Measurements from ENCODE around the gene VTI1A. TPM values are rescaled to one million over a fixed set of nuclear protein-coding genes. Genes with fewer than 3 reads are reported as not detected.
A peak's percentile ranks its signal among the peaks of the same experiment; 100 is the strongest.

The VTI1A gene
- total RNA-seq, 2 donors from 2014 or later: 20.6 to 22.0 TPM

GRCh38 chr10:112613620-112614019 lies 166.6 kb downstream of the VTI1A start:
- ATAC-seq (peak in 1 of 2 donors; percentile 75), DNase-seq (no peak)
- intact Hi-C loops (cut with DNase I): no loop called here

DNA sequence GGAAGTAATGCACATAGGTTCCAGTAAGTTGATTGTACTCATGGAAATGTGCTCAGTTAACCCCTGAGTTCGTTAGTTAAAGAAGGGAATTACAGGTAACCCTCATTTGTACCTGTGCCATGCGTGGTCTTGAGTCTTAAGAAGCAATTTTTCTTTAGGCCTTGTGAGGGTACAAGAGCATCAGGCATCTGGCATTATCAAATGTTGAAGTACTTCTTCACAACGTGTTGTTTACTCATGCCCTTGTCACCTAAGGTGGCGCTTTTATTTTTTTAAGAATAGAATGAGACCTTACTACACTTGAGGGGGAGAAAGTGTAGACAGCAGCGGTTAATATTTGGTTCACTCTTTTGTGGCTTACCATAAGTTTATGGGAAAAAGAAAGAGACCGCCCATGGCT lies 167.1 kb downstream of the VTI1A start:
- ATAC-seq (no peak), DNase-seq (no peak)
- intact Hi-C loops (cut with DNase I): no loop called here

GRCh38 chr10:112614586-112614985 lies 167.6 kb downstream of the VTI1A start:
- intact Hi-C loops (cut with DNase I): no loop called here
- no peak for ATAC-seq
- DNase-seq: no peak

- DNase-seq: no peak
- intact Hi-C loops (cut with DNase I): no loop called here
- no peak for ATAC-seq
Measured at GRCh38 chr10:112615269-112615668, 168.3 kb downstream of the VTI1A start.

- intact Hi-C loops (cut with DNase I): no loop called here
- no peak for ATAC-seq
- DNase-seq: no peak
Measured at GRCh38 chr10:112616647-112617046, 169.6 kb downstream of the VTI1A start.

GRCh38 chr10:112618814-112619213 lies 171.8 kb downstream of the VTI1A start:
- ATAC-seq (no peak), DNase-seq (no peak)
- intact Hi-C loops (cut with DNase I): no loop called here

- intact Hi-C loops (cut with DNase I): no loop called here
- no peak for ATAC-seq
- no peak for DNase-seq
Measured at GRCh38 chr10:112619556-112619955, 172.5 kb downstream of the VTI1A start.

- DNase-seq: no peak
- peak in 1 of 2 donors; percentile 65 for ATAC-seq
Measured at GRCh38 chr10:112622786-112623185, 175.8 kb downstream of the VTI1A start.

GRCh38 chr10:112624546-112625048 lies 177.6 kb downstream of the VTI1A start:
- DNase-seq (peak; percentile 20), ATAC-seq (peak in 1 of 2 donors; percentile 34)
- intact Hi-C loops (cut with DNase I): no loop called here

More at GRCh38 chr10:112622786-112623185, 175.8 kb downstream of the VTI1A start:
- intact Hi-C loops (cut with DNase I): no loop called here

GRCh38 chr10:112628951-112629609 lies 182.1 kb downstream of the VTI1A start:
- DNase-seq (no peak), ATAC-seq (no peak)
- intact Hi-C loops (cut with DNase I): no loop called here

DNA sequence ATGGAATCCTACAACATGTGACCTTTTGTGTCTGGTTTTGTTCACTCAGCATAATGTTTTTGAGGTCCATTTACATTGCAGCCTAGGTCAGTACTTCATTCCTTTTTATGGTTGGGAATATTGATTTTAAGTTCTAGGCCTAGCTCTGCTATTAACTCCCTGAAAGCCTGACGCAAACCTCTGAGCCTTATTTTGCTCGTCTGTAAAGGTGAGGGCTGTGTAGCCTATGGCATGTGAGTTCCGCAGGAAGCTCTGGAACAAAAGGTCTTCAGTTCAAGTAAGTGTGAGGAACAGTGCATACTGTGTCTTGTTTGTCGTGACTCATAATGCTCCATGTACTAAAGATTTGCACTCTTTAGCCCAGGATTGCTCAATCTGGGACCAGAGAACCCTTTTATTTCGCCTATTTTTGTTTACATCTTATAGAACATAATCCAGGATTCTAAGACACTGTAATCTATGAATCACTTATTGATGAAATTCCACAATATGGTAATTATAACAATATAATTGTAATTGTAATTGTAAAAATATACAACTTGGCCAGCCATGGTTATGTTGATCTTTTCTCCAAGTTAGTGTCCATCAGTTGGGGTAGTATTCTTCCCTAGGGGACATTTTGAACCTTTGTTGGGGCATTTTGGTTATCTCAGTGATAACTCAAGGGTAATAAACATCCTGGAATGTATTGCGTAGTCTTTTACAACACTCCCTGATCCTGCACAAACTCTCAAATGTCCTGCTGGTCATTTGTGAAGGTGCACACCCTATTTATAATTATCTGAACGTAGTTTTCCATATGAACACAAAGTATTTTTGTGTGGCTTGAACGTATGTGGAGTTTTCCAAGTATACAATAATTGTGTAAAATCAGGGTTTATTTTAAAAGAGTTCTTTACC lies 184.7 kb downstream of the VTI1A start:
- DNase-seq (no peak), ATAC-seq (peak in 1 of 2 donors; percentile 62)
- intact Hi-C loops (cut with DNase I): no loop called here

GRCh38 chr10:112634096-112634830 lies 187.2 kb downstream of the VTI1A start:
- intact Hi-C loops (cut with DNase I): no loop called here
- ATAC-seq (no peak), DNase-seq (no peak)

DNA sequence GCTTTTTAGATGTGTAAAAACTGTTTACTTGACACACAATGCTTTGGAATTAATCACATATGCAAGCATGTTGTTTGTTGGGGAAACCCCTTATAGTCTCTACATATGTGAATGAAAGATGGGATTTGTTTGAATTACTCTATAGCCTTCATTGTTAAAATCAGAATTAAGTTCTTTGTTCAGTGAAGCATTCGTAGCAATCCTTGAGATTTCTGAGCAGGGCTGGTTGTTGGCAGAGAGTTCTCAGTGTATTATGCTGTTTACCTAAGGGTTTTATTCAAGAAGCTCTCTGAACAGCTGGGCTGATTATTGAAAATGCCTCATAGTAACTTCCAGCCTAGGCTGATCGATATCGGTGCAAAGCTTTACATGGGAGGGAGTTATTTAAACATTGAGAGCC lies 190.9 kb downstream of the VTI1A start:
- intact Hi-C loops (cut with DNase I): no loop called here
- DNase-seq (no peak), ATAC-seq (no peak)

DNA sequence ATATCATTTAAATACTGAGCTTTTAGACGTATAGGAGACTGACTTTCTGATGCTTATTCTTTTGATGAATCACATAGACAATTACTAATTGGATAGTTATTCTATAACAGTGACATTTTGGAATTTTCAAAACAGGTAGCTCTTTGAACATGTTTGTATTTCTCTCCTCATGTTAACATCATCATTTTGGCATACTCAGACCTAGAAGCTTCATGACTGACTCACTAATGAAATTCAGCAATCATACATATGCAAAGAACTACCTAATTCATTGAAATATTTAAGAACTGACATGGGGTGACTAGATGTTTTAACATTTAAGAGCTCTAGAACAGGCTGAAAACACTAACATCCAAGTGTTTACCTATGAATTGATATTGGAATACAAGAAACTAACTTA lies 192.3 kb downstream of the VTI1A start:
- ATAC-seq: no peak
- DNase-seq: no peak
- intact Hi-C loops (cut with DNase I): no loop called here

DNA sequence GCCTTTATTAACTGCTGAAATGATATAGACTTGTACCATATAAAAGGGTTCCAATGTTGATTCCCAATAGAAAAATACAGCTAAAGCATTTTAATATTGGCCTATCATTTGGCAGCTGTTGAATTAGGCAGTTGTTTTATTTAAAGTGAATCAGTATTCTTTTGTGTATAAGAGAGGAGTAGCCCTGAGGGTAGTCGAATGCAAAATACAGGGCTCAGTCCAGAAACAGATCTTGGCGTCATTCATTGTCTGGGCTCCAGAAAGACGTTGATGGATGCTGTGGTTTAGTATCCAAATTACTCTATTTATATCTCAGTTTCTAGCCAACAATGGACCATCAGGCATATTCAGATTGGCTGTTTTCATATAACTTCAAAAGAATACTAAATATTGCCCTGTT lies 193.6 kb downstream of the VTI1A start:
- intact Hi-C loops (cut with DNase I): no loop called here
- ATAC-seq (no peak), DNase-seq (no peak)

- intact Hi-C loops (cut with DNase I): no loop called here
- ATAC-seq (no peak), DNase-seq (no peak)
Measured at GRCh38 chr10:112643600-112644264, 196.7 kb downstream of the VTI1A start.

GRCh38 chr10:112644265-112644645 lies 197.2 kb downstream of the VTI1A start:
- DNase-seq (no peak), ATAC-seq (no peak)
- intact Hi-C loops (cut with DNase I): no loop called here

DNA sequence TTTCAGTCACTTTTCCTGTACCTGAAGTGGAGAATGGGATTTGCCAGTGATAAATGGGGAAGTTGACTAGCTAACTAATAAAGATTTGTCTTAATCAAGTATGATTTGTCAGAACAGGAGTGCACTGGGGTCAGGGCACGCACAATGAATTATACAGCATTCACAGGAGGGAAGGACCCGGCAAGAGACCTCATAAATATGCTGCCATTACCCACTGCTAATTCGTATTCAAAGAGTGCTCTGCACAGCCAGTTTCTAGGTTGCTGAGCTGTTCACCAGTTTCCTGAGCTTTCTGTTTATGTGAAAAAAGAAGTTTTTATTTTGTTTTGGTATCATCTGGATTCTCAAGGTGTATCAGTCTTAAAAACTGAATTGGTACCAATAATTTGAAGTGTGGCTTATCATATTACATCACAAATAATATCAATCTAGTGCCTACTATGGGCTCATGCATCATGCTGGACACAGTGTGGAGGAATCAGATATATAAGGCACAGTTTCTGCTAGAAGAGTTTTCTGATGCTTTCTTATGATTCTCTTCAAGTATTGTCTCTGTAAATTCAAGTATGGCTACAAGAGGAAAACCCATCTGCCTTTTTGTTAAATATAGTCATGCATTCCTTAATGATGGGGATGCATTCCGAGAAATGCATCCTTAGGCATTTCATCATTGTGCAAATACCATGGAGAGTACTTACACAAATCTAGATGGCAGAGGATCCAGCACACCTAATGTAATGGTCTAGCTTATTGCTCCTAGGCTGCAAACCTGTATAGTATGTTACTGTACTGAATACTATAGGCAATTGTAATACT lies 202.2 kb downstream of the VTI1A start:
- intact Hi-C loops (cut with DNase I): no loop called here
- DNase-seq (no peak), ATAC-seq (no peak)

DNA sequence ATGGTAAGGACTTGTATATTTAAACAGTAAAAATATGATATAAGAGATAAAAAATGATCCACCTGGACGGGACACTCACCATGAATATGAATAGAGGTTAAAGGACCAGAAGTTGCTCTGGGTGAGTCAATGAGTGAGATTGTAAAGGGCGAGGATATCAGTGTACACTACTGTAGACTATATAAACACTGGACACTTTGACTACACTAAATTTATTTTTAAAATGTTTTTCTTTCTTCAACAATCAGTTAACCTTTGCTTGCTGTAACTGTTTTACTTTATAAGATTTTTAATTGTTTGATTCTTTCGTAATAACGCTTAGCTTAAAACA lies 202.8 kb downstream of the VTI1A start:
- ATAC-seq: no peak
- intact Hi-C loops (cut with DNase I): no loop called here
- DNase-seq: no peak

Measured in left cardiac atrium (tissue), 4 donors.